HepG2 (cell line): ENCODE results near the gene GPS2. TPM values are rescaled to one million over a fixed set of nuclear protein-coding genes. Genes with fewer than 3 reads are reported as not detected.

Experiments used
- FUBP1 ChIP-seq: sonication (generic); formaldehyde crosslinking; IDR thresholded peaks from 2 replicates; pipeline ENCODE4 v1.5.1; 2020; ENCODE audit warnings: missing genetic modification reagents, mild to moderate bottlenecking, borderline replicate concordance
- GPN1 ChIP-seq: sonication (generic); formaldehyde crosslinking; IDR thresholded peaks from 2 replicates; pipeline ENCODE4 v1.5.1; 2020; ENCODE audit warnings: missing genetic modification reagents, borderline replicate concordance
- GTF3A ChIP-seq: sonication (generic); formaldehyde crosslinking; conservative IDR thresholded peaks from 2 replicates; pipeline ENCODE4 v1.4.0; 2020; ENCODE audit warnings: mild to moderate bottlenecking, missing genetic modification reagents
- HES4 ChIP-seq: sonication (generic); formaldehyde crosslinking; IDR thresholded peaks from 2 replicates; pipeline ENCODE4 v1.9.0; 2021; ENCODE audit warnings: mild to moderate bottlenecking, missing genetic modification reagents, borderline replicate concordance
- HNRNPLL ChIP-seq: fragments of 200-400 bp; formaldehyde crosslinking; IDR thresholded peaks from 2 replicates; pipeline ENCODE4 v1.6.1; 2017; ENCODE audit warnings: mild to moderate bottlenecking, low read depth, low read length; ENCODE audit not compliant: poor library complexity, severe bottlenecking
- IRF2 ChIP-seq: IDR thresholded peaks from 2 replicates; pipeline ENCODE4 v1.6.1; 2018; ENCODE audit warnings: missing genetic modification reagents, missing compliant biosample characterization
- KLF15 ChIP-seq: sonication (generic); formaldehyde crosslinking; IDR thresholded peaks from 2 replicates; pipeline ENCODE4 v1.8.1; 2023; ENCODE audit warnings: borderline replicate concordance, mild to moderate bottlenecking, inconsistent platforms, missing genetic modification reagents, mixed read lengths
- MIER3 ChIP-seq: IDR thresholded peaks from 2 replicates; pipeline ENCODE4 v1.6.1; 2016; ENCODE audit warnings: missing compliant biosample characterization, borderline replicate concordance
- REST ChIP-seq, 2 experiments: IDR thresholded peaks; 2 replicates each; pipeline ENCODE4 v1.6.1; 2011 to 2012; ENCODE audit warnings: low read length in 2 of 2, borderline replicate concordance in 1 of 2, low read depth in 1 of 2, mild to moderate bottlenecking in 1 of 2, moderate library complexity in 1 of 2
- RFXAP ChIP-seq: sonication (generic); formaldehyde crosslinking; IDR thresholded peaks from 2 replicates; pipeline ENCODE4 v1.4.0; 2020; ENCODE audit warnings: missing genetic modification reagents, borderline replicate concordance
- SAFB2 ChIP-seq: sonication (generic); formaldehyde crosslinking; IDR thresholded peaks from 2 replicates; pipeline ENCODE4 v1.5.1; 2020; ENCODE audit warnings: missing genetic modification reagents, low read depth, mild to moderate bottlenecking, borderline replicate concordance
- SNAPC5 ChIP-seq: sonication (generic); formaldehyde crosslinking; IDR thresholded peaks from 2 replicates; pipeline ENCODE4 v1.8.1; 2023; ENCODE audit warnings: mild to moderate bottlenecking, missing genetic modification reagents, borderline replicate concordance
- TBX2 ChIP-seq: sonication (generic); formaldehyde crosslinking; IDR thresholded peaks from 2 replicates; pipeline ENCODE4 v1.5.0; 2020; ENCODE audit warnings: missing genetic modification reagents, mild to moderate bottlenecking, borderline replicate concordance
- TEAD2 ChIP-seq: sonication (generic); formaldehyde crosslinking; IDR thresholded peaks from 2 replicates; pipeline ENCODE4 v1.9.0; 2021; ENCODE audit warnings: missing genetic modification reagents
- TEAD3 ChIP-seq: optimal IDR thresholded peaks from 2 replicates; pipeline ENCODE3; 2016; ENCODE audit warnings: borderline replicate concordance
- YEATS4 ChIP-seq: sonication (generic); formaldehyde crosslinking; IDR thresholded peaks from 2 replicates; pipeline ENCODE4 v1.4.0; 2020; ENCODE audit warnings: missing genetic modification reagents, borderline replicate concordance
- ZFP62 ChIP-seq: sonication (generic); formaldehyde crosslinking; IDR thresholded peaks from 2 replicates; pipeline ENCODE4 v1.4.0; 2020; ENCODE audit warnings: missing genetic modification reagents
- ZKSCAN1 ChIP-seq: fragments of 150-350 bp; IDR thresholded peaks from 2 replicates; pipeline ENCODE4 v1.6.1; 2014; ENCODE audit warnings: low read length
- ZNF17 ChIP-seq: sonication (generic); formaldehyde crosslinking; IDR thresholded peaks from 2 replicates; pipeline ENCODE4 v1.5.0; 2020; ENCODE audit warnings: mild to moderate bottlenecking, missing genetic modification reagents
- ZNF430 ChIP-seq: sonication (generic); formaldehyde crosslinking; IDR thresholded peaks from 2 replicates; pipeline ENCODE4 v1.9.0; 2021; ENCODE audit warnings: mild to moderate bottlenecking, missing genetic modification reagents
- ZNF629 ChIP-seq: sonication (generic); formaldehyde crosslinking; conservative IDR thresholded peaks from 2 replicates; pipeline ENCODE4 v1.5.0; 2020; ENCODE audit warnings: missing genetic modification reagents
- polyA plus RNA-seq, 8 experiments: library from polyadenylated mRNA; depleted of rRNA in 3 of 8; stranded (reverse) in 7 of 8; unstranded in 1 of 8; fragments of >200 nt; fragmentation: Illumina TruSeq in 4 of 8; extraction: Trizol in 4 of 8; gene quantifications; 2 replicates each; pipeline versions ENCODE4 v1.2.1 to v1.2.3, GENCODE V29; 2011 to 2016; ENCODE audit warnings: low read depth in 4 of 8, missing spikeins in 1 of 8, mixed read lengths in 1 of 8; ENCODE audit not compliant: insufficient read depth in 1 of 8
- total RNA-seq, 5 experiments: library from RNA; depleted of rRNA; stranded (reverse); fragments of >200 nt; fragmentation: Illumina TruSeq; extraction: Trizol; gene quantifications; 2 replicates each; pipeline ENCODE4 v1.2.3, GENCODE V29; 2016; ENCODE audit warnings: low read depth in 1 of 5
- TF ChIP-seq, protein P1 (sequence below): sonication (generic); formaldehyde crosslinking; IDR thresholded peaks from 2 replicates; pipeline ENCODE4 v1.4.0; 2020; ENCODE audit warnings: missing genetic modification reagents, borderline replicate concordance

GPS2 gene
- total and polyA plus RNA-seq, 2 of the 13 experiments (the other 11 are each of a cell fraction or from before 2014, with no cell fraction given), result 58.0 to 59.4 TPM

- TF ChIP-seq GTF3A (CRISPR knock-in tag) (peak; percentile 68; the same call in 1 of the 2 replicates), ZFP62 (no peak), ZNF17 (no peak), GPN1 (no peak; the same call in 1 of the 2 replicates), KLF15 (CRISPR knock-in tag) (no peak), HES4 (CRISPR knock-in tag) (no peak), FUBP1 (CRISPR knock-in tag) (no peak), RFXAP (CRISPR knock-in tag) (peak; percentile 40; the same call in 1 of the 2 replicates), MIER3 (CRISPR knock-in tag) (peak; percentile 72; the same call in 1 of the 2 replicates), SNAPC5 (CRISPR knock-in tag) (peak; percentile 91; the same call in 1 of the 2 replicates), TEAD2 (0 out of 2 replicates have a peak, but pooled peaks have one; percentile 57), ZKSCAN1 (no peak), SAFB2 (CRISPR knock-in tag) (peak; percentile 87; the same call in 1 of the 2 replicates), ZNF430 (CRISPR knock-in tag) (no peak), ZNF629 (CRISPR knock-in tag) (0 out of 2 replicates have a peak, but pooled peaks have one; percentile 36), IRF2 (CRISPR knock-in tag) (peak; percentile 75), TBX2 (peak; percentile 56; the same call in 1 of the 2 replicates), YEATS4 (CRISPR knock-in tag) (peak; percentile 70; the same call in 1 of the 2 replicates), HNRNPLL (peak; percentile 60), REST (IDR thresholded peaks at IDR 0.05; ENCODE audit: borderline replicate concordance in 1 of 2, low read depth in 1 of 2, low read length in 2 of 2) (peak; percentile 42 to 90), TEAD3 (CRISPR knock-in tag) (peak; percentile 81)
- TF ChIP-seq, protein P1, sequence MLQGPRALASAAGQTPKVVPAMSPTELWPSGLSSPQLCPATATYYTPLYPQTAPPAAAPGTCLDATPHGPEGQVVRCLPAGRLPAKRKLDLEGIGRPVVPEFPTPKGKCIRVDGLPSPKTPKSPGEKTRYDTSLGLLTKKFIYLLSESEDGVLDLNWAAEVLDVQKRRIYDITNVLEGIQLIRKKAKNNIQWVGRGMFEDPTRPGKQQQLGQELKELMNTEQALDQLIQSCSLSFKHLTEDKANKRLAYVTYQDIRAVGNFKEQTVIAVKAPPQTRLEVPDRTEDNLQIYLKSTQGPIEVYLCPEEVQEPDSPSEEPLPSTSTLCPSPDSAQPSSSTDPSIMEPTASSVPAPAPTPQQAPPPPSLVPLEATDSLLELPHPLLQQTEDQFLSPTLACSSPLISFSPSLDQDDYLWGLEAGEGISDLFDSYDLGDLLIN (CRISPR knock-in tag), result peak; percentile 85
Observed at GRCh38 chr17:7314719-7315569, at the start of gene GPS2 (continued).
